Measurements from ENCODE around the gene SLC25A4.
"Not testable (repeated sequence)": the region's sequence is repeated elsewhere in the genome, so short reads cannot be mapped to it uniquely, and the experiment has no call there.

Gene SLC25A4

GRCh38 chr4:185186769-185187168 lies 43.7 kb downstream of the SLC25A4 start:
- no peak for DNase-seq

DNA sequence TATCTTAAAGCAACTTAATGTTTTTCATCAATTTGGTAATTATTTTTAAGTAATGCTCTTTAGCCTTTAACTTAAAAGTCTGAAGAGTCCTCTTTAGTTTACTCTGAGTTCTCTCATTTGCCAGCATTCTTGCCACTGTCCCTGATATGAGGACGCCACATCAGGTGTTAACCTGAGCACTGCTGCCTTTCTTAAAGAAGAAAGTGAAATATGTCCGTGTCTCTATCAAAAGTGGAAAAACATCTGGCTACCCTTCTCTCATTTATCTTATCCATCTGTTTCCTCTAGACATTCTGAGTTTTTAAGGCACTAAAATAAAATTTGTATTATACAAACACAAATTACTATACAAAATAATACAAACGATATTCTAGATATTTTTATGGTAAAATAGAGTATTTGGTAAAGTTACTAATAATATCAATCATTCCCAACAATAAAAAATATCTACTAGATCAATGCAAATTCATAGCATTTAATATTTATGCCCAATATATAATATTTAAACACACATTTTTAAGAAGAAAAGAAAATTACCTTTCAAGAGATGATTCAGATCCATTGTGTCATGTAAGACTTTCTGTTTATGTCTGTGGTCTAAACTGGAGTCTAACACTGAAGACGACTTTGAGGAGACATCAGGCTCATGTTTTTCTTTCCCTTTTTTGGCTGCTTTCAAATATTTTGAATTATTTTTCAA lies 46.7 kb downstream of the SLC25A4 start:
- no peak for DNase-seq

DNA sequence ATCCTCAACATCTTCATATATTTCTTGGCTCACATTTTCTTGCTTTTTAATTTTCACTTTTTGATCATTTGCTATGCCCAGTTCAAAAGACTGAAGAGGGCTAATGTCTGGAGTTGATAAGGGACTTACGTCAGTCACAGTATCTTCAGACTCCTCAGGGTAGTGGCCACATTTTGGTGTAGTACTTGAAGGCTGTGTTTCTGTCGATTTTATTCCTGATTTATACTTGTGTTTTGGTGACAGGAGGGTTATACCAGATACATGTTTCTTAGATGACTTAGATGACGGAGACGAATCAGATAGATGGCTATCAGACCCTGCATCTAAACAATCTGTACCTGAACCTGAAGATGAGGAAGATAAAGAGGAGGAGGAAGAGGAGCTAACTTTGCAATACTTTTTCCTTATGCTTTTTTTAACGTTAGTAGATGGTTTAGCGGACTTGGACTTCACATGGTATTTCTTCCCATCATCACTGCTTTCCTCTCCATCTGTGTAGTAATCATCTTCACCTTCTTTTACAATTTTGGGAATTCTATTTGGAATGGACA lies 47.3 kb downstream of the SLC25A4 start:
- DNase-seq, result no peak

DNA sequence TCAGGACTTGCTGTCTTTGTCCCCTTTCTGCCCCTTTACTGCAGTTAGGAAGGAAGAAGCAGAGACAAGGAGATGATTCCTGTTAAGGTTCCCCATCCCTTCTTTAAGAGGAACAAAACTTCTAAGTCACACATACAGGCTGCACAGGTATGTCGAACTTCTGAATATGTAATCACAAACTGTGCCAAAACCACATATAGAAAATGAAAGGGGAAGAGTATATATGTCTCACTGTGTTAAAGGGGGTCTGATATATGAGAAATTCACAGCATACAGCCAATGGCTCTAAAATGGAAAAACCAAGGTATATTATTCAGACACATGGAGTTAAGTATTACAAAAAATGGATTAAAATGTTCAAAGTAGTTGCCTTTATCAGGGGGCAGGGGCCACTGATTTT lies 49.0 kb downstream of the SLC25A4 start:
- no peak for DNase-seq

GRCh38 chr4:185194924-185195888 lies 52.1 kb downstream of the SLC25A4 start:
- DNase-seq, result no peak

DNA sequence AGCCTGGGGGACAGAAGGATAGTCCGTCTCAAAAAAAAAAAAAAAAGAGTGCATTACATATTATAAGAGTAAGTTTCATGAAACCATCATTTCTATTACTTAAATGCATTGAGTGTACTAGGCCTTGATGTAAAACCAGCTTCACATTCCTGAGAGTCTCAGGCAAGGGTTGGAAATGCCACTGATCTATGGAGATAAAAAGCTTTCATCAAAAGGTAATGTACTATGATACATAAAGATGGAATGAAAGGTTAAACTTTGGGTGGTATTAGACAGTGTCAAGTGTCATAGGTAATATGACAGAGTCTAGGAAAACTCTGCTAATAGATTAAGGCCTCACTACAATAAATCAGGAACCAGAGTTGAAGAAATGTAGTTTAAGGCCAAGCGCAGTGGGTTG lies 53.4 kb downstream of the SLC25A4 start:
- DNase-seq, result no peak

- DNase-seq, result not testable (repeated sequence)
Observed at GRCh38 chr4:185198189-185198588, 55.1 kb downstream of the SLC25A4 start.

Measured in bone marrow (tissue), 2 donors.